Stimulated activated CD4-positive, alpha-beta T cell treated with anti-CD3 and anti-CD28 coated beads, Interleukin-1b, Interleukin-23, amount 100 ng/mL, for 24 hours (primary cell): Measurements from ENCODE around the gene TFDP1.

Source experiments
- DNase-seq, 4 experiments: peaks; one replicate each; pipeline ENCODE4 v3.0.0-alpha.2; 2020; ENCODE audit warnings: low read depth in 4 of 4, low spot score in 1 of 4

TFDP1 gene

GRCh38 chr13:113664751-113665596 lies 80.4 kb downstream of the TFDP1 start:
- no peak for DNase-seq

GRCh38 chr13:113665597-113666328 lies 81.2 kb downstream of the TFDP1 start:
- no peak for DNase-seq

DNA sequence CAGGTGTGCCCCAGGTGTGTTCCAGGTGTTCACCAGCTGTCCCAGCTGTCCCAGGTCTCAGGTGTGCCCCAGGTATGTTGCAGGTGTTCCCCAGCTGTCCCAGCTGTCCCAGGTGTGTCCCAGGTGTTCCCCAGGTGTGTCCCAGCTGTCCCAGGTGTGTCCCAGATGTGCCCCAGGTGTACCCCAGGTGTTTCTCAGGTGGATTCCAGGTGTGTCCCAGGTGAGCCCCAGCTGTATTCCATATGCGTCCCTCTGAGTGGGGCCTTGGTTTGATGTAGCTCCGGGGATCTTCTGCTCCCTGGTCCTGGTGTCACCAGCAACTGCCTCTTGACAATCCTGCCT lies 81.7 kb downstream of the TFDP1 start:
- DNase-seq = no peak

- DNase-seq = no peak
Observed at GRCh38 chr13:113666951-113667701, 82.6 kb downstream of the TFDP1 start, which contains the start of gene GRK1. TSS of gene GRK1 (plus strand) at chr13:113667219. CDS start at chr13:113667387, 168 bp downstream.

- no peak for DNase-seq
Observed at GRCh38 chr13:113667771-113668490, 83.4 kb downstream of the TFDP1 start.

DNA sequence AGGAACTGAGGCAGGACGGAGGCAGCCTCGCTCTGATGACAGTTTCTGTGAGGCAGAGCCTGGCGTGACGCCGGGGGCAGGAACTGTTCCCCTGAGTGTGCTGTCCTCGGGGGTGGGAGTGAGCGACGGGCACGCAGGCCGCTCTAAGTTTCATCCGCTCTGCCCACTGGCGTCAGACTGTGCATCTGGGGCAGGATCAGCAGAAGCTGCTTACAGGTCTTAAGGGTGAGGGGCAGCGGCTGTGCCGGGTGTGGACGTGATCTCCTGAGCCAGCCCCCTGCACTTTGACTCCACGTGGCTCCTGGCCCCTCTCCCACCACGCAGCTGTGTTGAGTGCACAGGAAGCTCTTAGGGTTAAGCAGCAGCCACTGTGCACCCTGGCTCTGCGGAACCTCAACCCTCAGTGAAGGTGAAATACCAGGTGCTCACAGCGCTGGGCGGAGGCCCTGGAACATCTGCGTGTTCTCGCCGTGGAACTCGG lies 84.0 kb downstream of the TFDP1 start:
- no peak for DNase-seq

DNA sequence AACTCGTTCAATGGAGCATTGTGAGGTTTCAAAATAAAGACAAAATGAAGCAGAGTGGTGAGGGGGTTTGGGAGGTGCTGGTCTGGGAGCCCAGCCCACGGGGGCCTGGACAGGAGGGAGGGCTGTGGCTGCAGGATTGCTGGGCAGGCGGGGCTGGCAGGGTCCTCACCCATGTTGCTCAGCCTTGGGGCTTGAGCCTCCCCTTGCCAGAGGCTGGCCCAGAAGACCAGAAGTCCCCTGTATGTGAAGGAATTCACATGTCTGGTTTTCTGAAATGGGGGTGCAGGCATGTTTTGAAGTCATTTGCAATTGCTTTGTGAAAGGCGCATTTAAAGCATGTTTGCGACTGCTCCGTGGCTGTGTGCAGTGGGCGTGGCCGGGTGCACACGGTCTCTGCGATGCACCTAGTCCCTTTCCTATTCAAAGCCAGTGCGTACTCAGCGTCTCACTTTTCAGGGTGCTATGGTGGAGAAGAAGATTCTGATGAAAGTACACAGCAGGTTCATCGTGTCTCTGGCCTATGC lies 84.7 kb downstream of the TFDP1 start:
- no peak for DNase-seq

GRCh38 chr13:113669755-113670341 lies 85.3 kb downstream of the TFDP1 start:
- DNase-seq = no peak

- no peak for DNase-seq
Observed at GRCh38 chr13:113670541-113670940, 86.0 kb downstream of the TFDP1 start.

- DNase-seq = no peak
Observed at GRCh38 chr13:113671066-113672001, 86.8 kb downstream of the TFDP1 start.

GRCh38 chr13:113672002-113672651 lies 87.6 kb downstream of the TFDP1 start:
- DNase-seq = no peak
